Liver (tissue), 3 donors: ENCODE results near the gene DIO3.

Experiments used
- EGR1 ChIP-seq, 2 donors: IDR thresholded peaks; 2 replicates each; pipeline ENCODE4 v1.6.1; 2016 to 2018; ENCODE audit warnings: antibody characterized with exemption in 2 of 2, low read depth in 2 of 2
- TAF1 ChIP-seq: conservative IDR thresholded peaks from 2 replicates; pipeline ENCODE4 v1.6.1; 2016; ENCODE audit warnings: antibody characterized with exemption, mild to moderate bottlenecking
- TF ChIP-seq, protein P1 (sequence below): fragments of 150-350 bp; IDR thresholded peaks from 2 replicates; pipeline ENCODE4 v1.5.1; 2017; ENCODE audit warnings: improper control_type of control experiment, low read depth, low read length; ENCODE audit not compliant: missing input control
- TF ChIP-seq, protein P2 (sequence below): IDR thresholded peaks from 2 replicates; pipeline ENCODE4 v1.6.1; 2016; ENCODE audit warnings: antibody characterized with exemption, mild to moderate bottlenecking
- TF ChIP-seq, protein P3 (sequence below): IDR thresholded peaks from 2 replicates; pipeline ENCODE4 v1.6.1; 2016; ENCODE audit warnings: antibody characterized with exemption
- donor health status: healthy.
- donor health status: healthy.

DNA sequence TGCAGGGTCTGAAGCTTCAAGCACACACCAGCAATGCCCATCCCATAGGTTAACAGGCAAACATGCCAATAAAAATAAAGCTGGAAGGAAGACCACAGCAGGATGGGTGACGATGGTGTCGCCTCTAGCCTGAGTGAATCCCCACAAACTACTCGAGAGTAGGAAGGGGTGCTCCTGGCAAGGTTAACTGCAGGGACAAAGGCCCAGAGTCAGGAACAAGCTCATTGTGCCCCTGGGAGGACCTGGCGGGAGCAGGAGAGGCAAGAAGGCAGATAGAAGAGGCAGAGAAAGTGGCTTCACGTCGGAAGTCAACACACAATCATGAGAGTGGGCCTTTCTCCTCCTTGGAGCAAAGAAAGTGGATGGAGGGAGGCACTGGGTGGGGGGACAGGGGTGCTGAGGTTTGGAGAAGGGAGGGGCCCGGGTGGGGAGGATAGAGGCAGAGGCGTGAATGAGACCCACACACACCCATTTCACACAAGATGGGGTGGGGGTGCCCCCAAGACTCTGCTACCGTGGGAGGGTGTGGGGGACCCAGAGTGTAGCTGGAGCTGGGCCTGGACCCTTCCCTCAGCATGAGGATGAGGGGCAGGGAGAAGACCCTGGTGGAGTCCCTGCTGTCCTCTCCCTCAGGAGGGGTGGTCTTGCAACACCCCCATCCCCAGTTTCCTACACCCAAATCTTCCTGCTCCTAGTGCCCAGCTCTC lies 43.1 kb downstream of the DIO3 start:
- TF ChIP-seq, protein P1, sequence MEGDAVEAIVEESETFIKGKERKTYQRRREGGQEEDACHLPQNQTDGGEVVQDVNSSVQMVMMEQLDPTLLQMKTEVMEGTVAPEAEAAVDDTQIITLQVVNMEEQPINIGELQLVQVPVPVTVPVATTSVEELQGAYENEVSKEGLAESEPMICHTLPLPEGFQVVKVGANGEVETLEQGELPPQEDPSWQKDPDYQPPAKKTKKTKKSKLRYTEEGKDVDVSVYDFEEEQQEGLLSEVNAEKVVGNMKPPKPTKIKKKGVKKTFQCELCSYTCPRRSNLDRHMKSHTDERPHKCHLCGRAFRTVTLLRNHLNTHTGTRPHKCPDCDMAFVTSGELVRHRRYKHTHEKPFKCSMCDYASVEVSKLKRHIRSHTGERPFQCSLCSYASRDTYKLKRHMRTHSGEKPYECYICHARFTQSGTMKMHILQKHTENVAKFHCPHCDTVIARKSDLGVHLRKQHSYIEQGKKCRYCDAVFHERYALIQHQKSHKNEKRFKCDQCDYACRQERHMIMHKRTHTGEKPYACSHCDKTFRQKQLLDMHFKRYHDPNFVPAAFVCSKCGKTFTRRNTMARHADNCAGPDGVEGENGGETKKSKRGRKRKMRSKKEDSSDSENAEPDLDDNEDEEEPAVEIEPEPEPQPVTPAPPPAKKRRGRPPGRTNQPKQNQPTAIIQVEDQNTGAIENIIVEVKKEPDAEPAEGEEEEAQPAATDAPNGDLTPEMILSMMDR, result no peak
- TF ChIP-seq, protein P2, sequence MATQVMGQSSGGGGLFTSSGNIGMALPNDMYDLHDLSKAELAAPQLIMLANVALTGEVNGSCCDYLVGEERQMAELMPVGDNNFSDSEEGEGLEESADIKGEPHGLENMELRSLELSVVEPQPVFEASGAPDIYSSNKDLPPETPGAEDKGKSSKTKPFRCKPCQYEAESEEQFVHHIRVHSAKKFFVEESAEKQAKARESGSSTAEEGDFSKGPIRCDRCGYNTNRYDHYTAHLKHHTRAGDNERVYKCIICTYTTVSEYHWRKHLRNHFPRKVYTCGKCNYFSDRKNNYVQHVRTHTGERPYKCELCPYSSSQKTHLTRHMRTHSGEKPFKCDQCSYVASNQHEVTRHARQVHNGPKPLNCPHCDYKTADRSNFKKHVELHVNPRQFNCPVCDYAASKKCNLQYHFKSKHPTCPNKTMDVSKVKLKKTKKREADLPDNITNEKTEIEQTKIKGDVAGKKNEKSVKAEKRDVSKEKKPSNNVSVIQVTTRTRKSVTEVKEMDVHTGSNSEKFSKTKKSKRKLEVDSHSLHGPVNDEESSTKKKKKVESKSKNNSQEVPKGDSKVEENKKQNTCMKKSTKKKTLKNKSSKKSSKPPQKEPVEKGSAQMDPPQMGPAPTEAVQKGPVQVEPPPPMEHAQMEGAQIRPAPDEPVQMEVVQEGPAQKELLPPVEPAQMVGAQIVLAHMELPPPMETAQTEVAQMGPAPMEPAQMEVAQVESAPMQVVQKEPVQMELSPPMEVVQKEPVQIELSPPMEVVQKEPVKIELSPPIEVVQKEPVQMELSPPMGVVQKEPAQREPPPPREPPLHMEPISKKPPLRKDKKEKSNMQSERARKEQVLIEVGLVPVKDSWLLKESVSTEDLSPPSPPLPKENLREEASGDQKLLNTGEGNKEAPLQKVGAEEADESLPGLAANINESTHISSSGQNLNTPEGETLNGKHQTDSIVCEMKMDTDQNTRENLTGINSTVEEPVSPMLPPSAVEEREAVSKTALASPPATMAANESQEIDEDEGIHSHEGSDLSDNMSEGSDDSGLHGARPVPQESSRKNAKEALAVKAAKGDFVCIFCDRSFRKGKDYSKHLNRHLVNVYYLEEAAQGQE, result no peak
- TF ChIP-seq, protein P3, sequence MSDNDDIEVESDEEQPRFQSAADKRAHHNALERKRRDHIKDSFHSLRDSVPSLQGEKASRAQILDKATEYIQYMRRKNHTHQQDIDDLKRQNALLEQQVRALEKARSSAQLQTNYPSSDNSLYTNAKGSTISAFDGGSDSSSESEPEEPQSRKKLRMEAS, result no peak
- TF ChIP-seq TAF1 (no peak), EGR1 (IDR thresholded peaks at IDR 0.05; ENCODE audit: low read depth in 2 of 2) (no peak)
